ENCODE results near the gene TMBIM6.

DNA sequence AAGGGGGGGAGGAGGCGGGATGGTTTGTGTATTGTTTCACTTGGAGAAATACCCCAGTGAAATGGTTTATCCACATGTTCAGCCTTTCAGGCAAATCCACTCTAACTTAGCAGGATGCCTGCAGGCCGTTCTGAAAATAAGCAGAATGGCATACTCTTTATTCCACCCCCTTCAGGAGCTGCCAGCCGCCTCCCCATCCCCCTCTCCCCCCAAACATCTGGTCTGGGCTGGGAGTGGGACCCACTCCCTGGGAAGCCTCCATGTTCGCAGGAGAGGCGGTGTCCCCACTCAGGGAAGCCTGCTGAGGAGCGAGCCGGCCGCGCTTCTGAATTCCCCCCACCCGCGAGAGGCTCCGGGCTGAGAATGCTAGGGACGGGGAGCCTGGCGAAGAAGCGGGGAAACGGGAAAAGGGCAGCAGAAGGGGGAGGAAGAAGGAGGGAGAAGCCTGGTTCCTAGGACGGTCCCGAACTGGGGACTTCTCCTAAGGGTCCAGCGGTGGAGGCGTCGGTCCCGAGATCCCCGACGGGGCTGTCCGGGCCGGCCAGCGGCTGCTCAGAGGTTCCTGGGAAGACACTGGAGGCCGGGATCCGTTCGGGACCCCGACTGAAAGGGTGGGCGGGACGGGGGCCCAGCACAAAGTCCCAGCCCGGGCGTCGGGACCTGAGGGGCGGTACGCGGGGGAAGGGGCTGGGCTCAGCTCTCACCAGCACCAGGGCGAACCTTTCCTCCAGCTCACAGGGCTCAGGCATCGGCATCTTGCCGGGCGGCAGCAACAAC is 34.8 kb upstream of the TMBIM6 start:
- TF ChIP-seq, protein P1, sequence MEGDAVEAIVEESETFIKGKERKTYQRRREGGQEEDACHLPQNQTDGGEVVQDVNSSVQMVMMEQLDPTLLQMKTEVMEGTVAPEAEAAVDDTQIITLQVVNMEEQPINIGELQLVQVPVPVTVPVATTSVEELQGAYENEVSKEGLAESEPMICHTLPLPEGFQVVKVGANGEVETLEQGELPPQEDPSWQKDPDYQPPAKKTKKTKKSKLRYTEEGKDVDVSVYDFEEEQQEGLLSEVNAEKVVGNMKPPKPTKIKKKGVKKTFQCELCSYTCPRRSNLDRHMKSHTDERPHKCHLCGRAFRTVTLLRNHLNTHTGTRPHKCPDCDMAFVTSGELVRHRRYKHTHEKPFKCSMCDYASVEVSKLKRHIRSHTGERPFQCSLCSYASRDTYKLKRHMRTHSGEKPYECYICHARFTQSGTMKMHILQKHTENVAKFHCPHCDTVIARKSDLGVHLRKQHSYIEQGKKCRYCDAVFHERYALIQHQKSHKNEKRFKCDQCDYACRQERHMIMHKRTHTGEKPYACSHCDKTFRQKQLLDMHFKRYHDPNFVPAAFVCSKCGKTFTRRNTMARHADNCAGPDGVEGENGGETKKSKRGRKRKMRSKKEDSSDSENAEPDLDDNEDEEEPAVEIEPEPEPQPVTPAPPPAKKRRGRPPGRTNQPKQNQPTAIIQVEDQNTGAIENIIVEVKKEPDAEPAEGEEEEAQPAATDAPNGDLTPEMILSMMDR (IDR thresholded peaks at IDR 0.05) = no peak
- TF ChIP-seq POLR2A (IDR thresholded peaks at IDR 0.05) = no peak
